HG02840 (cell line): ENCODE results near the gene FSTL4.
"Not testable (repeated sequence)": the region's sequence is repeated elsewhere in the genome, so short reads cannot be mapped to it uniquely, and the experiment has no call there.

ENCODE experiments used
- ATAC-seq: cut with Tn5 transposase; IDR thresholded peaks from one replicate; pipeline ENCODE4 v1.9.1; 2021; ENCODE audit warnings: mild to moderate bottlenecking, moderate library complexity, moderate number of reproducible peaks; ENCODE audit not compliant: unreplicated experiment, low FRiP score

FSTL4 gene

GRCh38 chr5:133220851-133221674, 391.3 kb downstream of the FSTL4 start:
- ATAC-seq = no peak

DNA sequence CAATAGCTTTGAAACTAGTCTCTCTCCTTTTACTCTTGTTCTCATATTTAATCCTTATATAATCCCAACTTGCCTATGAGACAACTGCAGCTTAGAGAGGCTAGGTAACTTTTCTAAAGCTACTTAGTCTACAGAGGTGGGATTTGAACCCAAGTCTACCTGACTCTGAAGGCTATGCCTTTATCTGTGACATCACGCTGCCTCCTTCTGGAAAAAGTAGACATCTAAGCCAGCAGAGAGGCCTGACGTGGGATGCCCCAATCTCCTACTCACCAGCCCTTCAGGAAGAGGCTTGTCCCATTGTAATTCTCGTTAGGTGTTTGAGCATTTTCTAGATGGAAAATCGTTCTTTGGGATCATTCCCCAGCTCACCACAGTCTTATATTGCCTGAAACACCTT, 393.0 kb downstream of the FSTL4 start:
- ATAC-seq = no peak

DNA sequence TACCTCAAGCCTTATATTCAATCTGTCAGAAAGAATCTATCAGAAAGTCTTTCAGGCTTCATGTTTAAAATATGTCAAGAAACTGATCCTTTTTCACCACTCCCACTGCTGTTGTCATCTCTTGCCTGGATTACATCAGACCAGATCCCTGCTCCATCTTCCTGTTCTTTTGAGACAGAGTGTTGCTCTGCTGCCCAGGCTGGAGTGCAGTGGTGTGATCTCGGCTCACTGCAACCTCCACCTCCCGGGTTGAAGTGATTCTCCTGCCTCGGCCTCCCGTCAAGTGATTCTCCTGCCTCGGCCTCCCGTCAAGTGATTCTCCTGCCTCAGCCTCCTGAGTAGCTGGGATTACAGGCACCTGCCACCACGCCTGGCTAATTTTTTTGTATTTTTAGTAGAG, 396.2 kb downstream of the FSTL4 start:
- ATAC-seq = not testable (repeated sequence)

- no peak for ATAC-seq
These were observed 398.1 kb downstream of the FSTL4 start for GRCh38 chr5:133214153-133214820.

DNA sequence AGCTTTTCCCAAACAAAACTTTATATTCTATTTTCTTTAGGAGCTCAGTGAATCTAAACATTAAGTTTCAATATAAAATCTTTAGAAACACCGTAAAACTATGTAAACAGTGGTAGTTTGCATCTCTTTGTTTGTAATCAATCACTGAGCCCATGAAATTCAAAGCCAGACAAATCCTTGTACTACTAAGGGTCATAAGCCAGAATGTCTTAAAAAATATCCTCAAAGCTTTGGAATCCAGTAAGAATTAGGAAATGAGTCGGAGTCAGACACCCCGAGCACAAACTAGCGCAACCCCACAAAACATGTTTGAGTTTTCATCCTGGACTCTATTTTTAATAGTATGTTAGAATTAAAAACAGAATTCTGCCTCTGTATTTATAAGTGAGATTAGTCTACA, 406.7 kb downstream of the FSTL4 start:
- ATAC-seq = no peak

GRCh38 chr5:133205204-133205603, 407.1 kb downstream of the FSTL4 start:
- no peak for ATAC-seq

GRCh38 chr5:133203317-133204305, 408.7 kb downstream of the FSTL4 start:
- ATAC-seq = no peak

- no peak for ATAC-seq
These were observed 410.2 kb downstream of the FSTL4 start for GRCh38 chr5:133202066-133202665.

GRCh38 chr5:133201310-133201709, 411.0 kb downstream of the FSTL4 start:
- ATAC-seq = no peak

- ATAC-seq = no peak
These were observed 412.1 kb downstream of the FSTL4 start for GRCh38 chr5:133200256-133200655.

- no peak for ATAC-seq
These were observed 412.7 kb downstream of the FSTL4 start for GRCh38 chr5:133199417-133200178.

DNA sequence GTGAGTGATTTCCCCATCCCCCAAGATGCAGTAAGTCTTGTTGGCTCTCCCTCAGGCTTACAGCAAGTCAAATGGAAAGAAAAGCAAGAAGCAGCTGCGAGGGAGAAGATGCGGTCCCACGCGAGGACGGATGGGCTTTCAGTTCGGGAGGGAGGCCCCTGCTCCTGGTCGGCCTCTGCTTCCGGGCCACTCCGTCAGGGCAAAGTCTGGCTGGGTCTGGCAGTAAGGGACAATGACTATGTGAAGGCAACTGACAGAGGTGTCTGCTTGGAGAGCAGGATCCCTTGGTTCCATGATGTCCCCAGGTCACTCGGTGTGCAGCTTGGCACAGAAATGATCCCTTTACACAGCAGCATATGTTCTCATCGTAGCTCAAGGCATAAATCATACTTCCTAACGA, 413.8 kb downstream of the FSTL4 start:
- ATAC-seq = no peak

DNA sequence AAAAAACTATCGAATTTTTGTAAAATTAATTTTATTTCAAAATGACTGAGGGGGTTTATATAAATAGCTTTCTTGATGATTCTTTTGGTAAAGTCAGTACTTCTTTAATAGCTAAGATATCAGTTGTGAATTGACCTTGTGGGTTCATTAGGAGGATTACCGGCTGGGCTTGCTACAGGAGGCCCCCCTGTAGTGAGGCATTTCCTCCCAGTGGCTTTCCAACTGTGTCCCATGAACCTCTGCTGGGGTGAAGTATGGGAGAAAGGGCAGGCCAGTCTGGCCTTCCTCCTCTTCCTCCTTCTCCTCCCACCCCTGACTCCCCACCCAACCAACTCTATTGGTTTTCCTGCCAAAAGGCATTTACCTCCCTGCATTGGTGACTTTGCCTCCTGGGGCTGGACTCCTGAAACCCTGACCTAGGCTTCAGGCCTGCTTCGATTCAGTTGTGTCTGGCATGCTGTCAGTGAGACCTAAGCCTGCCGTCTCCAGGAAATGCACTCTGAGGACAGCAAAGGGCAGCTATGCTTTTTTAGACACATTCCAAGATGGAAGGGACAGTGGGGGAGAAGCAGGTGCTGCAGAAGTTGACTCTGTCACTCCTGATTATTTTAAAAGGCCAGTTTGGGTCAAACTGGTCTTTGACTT, 415.8 kb downstream of the FSTL4 start:
- ATAC-seq = no peak

- ATAC-seq = no peak
These were observed 417.1 kb downstream of the FSTL4 start for GRCh38 chr5:133195250-133195649.

DNA sequence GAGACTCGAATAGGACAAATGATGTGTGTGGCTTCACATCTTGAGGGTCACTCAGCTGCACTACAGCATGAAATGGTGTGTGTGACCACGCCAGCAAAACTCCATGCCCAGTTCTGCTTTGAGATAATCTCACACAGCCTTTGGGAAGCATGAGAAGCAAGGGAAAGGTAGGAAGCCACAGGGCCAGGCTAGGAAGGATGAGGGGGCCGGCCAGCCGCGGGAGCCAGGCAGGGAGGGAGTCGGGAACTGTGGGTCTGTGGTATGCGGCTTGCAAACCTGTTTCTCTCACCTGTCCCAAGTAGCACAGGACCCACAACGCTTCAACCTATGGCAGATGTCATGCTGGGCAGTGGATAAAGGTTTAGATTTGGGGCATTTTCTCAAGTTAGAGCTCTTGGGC, 418.5 kb downstream of the FSTL4 start:
- ATAC-seq = no peak

DNA sequence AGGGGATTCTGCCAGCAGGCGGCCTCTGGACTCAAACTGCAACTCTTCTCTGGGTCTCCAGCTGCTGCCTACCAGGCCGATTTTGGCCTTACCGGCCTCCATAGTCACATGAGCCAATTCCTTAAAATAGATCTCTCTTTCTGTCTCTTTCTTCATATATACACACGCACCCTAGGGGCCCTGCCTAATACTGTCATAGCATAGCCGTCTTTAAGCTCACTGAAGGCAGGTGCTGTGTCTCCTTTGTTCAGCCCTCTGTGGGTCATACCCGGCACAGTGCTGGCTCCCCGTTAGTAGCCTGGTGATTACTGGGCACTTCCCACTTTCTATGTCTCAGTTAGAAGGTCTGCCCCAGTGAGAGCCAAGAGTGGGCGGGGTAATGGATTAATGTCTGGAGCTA, 419.6 kb downstream of the FSTL4 start:
- ATAC-seq = no peak

- no peak for ATAC-seq
These were observed 422.5 kb downstream of the FSTL4 start for GRCh38 chr5:133189881-133190280.

DNA sequence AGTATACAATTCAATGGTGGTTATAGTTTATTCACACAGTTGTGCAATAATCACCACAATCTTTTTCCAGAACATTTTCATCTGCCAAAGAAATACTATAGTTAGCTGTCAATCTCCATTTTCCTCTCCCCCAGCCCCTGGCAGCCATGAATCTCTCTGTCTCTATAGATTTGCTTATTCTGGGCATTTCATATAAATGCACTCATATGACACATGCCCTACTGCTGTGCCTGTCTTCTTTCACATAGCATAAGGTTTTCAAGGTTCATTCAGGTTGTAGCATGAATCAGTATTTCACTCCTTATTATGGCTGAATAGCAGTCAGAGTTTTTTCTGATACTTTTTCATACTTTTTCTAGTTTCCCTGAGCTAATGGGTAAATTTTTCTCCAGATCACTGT, 432.9 kb downstream of the FSTL4 start:
- no peak for ATAC-seq

GRCh38 chr5:133170756-133171387, 441.5 kb downstream of the FSTL4 start:
- not testable (repeated sequence) for ATAC-seq
